Erythroblast (primary cell): ENCODE results near the gene HDGFL3.

Experiments
- GATA1 ChIP-seq: IDR thresholded peaks from 2 replicates; pipeline ENCODE4 v1.6.1; 2011; ENCODE audit warnings: low read depth, mild to moderate bottlenecking, control low read depth, low read length, moderate library complexity
- POLR2A ChIP-seq: IDR thresholded peaks from 2 replicates; pipeline ENCODE4 v1.6.1; 2011; ENCODE audit warnings: mild to moderate bottlenecking, low read length

- TF ChIP-seq POLR2A (no peak), GATA1 (no peak)
Measured at GRCh38 chr15:83078712-83079111, 128.9 kb downstream of the HDGFL3 start.
